NCI-H2107 treated with DMSO at 0.1 percent for 48 hours (cell line): ENCODE data around the gene PRKN.

Experiments used
- DNase-seq: peaks from one replicate; lab custom pipeline; 2025; ENCODE audit not compliant: unreplicated experiment; lab: John Stamatoyannopoulos, UW

PRKN gene

DNA sequence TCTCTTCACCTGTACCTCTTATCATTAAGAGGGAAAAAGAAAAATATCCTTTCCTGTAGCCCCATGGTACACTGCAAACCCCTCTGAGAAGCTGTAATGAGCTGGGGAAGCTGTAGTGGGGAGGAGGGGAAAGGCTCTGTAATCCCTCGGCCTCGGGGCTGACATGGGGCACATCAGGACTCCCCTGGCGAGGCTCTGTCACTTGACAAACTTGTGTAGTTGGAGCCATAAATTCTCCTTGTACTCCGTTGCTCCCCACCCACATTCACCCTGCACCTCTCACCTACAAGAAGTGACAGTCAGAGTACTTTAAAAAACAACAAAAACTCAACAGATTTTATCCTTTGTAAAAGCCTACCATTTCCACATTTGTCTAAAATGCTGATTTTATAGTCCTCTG, 978.0 kb downstream of the PRKN start:
- no peak for DNase-seq

DNA sequence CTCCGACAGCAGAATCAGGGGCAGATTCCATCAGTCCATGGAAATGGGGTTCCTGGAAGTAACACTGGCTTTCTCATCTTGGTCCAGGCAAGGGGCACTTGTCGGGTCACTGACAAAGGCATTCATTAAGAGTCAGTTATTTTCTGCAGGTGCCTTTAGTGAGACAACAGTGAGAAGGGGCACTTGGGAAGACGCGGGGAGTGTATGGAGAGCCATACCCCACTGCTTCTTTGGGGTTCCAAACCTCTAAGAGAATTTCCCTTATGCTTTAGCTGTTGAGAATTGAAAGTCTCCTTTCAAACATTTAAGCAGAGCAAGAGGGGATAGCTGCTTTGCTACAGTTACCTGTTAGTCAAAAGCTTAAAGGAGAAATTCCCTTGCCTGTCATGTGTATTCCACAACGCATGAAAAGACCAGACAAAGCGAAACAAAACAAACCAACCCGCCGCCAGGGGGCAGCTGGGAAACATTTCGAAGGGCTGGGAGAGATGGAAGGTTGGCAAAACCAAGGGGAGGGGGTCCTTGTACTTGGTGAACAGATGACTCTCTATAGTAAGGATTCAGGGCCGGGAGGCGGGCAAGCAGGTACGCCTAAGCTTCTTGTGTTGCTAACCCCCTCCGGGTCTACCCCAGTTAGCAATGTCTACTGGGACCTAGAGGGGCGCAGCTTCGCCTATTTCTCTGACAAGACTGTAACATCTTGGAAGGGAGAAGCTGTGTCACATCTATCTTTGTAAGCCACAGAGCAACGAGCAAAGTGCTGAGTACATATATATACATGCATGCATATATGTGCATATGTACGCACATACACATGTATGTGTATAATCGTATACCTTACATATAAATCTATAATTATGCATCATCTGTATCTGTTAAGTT, 978.8 kb downstream of the PRKN start:
- DNase-seq, result no peak

DNA sequence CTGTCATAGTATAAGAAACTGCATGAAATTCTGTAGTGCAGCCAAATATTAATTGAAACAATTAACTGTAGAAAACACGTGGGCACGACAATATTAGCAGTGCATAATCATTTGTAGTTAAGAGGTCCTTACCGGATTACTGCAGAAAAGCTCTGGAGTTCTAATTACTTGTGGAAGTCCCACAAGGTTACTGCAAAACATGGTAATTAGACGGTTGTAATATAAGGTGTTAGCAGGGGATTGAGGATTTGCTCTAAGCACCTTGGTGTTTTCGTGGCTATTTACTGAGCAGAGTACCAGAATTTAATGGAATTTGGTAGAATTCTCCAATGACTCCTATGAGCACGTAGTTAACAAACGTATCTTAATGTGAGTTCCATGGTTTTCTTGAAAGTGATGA, 980.1 kb downstream of the PRKN start:
- no peak for DNase-seq

- DNase-seq, result no peak
Measured at GRCh38 chr6:161745594-161746141, 981.9 kb downstream of the PRKN start.

GRCh38 chr6:161745128-161745527, 982.4 kb downstream of the PRKN start:
- DNase-seq, result no peak

DNA sequence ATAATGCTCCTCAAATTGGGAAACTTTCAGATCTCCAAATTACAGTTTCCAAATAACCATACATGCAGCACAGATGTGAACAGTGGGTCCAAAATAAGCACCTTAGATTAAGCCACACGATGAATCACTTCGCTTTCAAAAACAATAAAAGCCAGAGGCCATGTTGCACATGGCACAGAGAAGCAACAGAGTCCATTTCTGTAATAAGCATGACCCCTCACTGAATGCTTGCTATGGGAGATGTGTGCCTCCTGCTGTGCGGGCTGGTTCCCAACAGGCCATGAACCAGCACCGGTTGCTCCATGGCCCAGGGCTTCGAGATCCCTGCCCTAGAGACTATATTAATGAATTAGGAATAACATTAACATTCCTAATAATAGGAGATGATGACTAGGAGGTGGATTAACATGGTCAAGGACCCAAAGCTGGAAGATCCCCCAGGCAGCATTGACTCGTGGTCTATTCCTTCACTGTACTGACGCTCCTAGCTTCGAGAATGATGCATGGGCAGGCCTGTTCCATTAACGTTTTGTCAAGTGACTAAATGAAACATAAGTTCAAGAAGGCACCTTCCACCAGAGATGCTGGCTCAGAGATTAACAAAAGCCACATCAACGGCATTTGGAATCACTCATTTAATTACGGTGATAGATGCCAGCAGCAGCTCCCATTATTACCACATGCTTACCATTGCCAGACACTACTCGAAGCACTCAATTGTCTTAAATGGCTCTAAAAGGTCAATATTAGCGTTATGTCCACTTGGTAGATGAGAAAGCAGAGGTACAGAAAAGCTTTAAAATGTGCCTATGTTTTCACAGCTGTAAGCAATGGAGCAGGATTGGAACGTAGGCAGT, 983.1 kb downstream of the PRKN start:
- no peak for DNase-seq

DNA sequence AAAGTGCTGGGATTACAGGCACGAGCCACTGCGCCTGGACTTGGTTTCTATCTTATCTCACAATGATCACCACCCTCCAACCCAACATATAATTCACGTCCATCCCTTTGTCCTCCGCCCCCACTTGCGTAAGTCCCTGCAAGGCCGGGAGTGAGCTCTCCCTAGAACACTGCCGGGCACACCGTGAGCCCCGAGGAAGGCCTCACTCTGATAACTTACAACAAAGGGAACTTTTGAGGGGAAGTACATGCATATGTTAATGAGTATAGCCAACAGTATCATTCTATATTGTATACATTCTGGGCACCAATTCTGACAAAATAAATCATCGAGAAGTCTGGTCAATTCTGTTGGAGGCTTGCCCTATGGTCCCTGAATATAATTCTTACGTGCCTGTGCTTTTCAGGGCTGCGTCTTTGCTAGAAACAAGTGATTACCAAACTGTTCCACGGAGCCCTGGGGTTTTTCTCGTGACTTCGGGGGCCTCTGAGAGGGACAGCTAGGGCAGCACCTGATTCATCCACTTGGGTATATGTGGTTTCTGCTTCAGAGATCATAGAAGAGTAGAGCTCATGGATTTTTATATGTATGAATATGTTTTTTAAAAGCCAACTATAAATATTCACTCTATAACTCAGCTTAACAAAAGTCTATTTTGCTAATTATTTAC, 983.9 kb downstream of the PRKN start:
- no peak for DNase-seq

DNA sequence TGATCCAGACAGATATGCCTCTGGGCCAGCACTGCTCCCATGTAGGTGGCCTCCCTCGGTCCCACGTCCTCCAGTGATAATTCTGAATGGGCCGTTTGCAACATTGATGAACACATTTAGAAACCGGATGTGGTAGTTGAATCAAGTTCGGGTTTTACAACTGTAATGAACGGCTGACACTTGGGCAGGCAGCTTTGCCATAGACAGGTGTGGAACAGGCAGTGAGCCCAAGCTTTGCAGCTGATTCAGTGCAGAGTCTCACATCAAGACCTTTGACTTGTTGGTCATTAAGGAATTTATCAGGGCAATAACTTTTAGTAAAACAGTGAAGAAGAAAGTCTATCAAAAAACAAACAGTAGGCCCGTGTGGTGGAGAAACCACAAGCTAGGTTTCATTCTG, 987.1 kb downstream of the PRKN start:
- no peak for DNase-seq

GRCh38 chr6:161736781-161737292, 990.7 kb downstream of the PRKN start:
- DNase-seq, result peak; percentile 4

GRCh38 chr6:161736326-161736725, 991.2 kb downstream of the PRKN start:
- no peak for DNase-seq

GRCh38 chr6:161732594-161732993, 995.0 kb downstream of the PRKN start:
- DNase-seq, result no peak

- DNase-seq, result no peak
Measured at GRCh38 chr6:161727083-161727833, 1000.3 kb downstream of the PRKN start.

- DNase-seq, result no peak
Measured at GRCh38 chr6:161722394-161722793, 1005.2 kb downstream of the PRKN start.

GRCh38 chr6:161721511-161721910, 1006.1 kb downstream of the PRKN start:
- DNase-seq, result no peak

DNA sequence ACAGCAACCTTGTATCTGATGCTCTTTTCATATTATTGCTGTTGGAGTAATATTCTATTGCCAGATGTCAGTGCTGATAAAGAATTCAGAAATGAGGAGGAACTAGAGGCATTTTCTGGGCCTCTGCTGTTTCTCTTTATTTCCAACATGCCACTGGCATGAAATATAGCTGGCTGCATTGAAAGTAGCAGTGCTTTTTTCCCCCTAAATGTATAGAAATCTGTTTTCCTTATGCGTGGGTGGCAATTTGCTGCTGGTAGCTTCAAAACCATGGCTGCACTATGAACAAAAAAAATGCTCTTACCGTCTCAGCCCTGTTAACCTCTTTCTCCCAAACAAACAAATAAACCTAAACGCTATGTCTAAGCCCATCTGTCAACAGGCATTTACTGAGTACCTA, 1011.4 kb downstream of the PRKN start:
- DNase-seq, result no peak

DNA sequence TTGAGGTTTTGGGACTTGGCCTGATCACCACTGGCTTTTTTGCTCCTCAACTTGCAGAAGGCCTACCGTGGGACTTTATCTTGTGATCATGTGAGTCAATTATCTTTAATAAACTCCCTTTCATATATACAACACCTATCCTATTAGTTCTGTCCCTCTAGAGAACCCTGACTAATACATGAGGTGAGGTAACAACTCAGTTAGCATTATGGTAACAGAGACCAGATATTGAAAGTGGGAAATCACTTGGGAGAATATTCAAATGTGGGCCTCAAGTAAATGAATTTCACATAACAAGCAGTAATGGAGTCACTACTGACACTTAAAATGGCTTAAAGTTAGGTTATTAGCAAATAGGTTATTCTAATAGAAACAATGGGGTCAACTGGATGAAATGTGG, 1015.6 kb downstream of the PRKN start:
- DNase-seq, result no peak

DNA sequence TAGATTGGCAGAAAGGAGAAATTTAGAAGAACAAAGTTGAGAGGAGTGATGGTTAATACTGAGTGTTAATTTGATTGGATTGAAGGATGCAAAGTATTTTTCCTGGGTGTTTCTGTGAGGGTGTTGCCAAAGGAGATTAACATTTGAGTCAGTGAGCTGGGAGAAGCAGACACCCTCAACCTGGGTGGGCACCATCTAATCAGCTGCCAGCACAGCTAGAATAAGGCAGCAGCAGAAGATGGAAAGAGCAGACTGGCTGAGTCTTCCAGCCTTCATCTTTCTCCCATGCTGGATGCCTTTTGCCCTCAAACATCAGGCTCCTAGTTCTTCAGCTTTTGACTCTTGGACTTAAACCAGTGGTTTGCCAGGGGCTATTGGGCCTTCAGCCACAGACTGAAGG, 1016.1 kb downstream of the PRKN start:
- no peak for DNase-seq

- no peak for DNase-seq
Measured at GRCh38 chr6:161710698-161711097, 1016.9 kb downstream of the PRKN start.

DNA sequence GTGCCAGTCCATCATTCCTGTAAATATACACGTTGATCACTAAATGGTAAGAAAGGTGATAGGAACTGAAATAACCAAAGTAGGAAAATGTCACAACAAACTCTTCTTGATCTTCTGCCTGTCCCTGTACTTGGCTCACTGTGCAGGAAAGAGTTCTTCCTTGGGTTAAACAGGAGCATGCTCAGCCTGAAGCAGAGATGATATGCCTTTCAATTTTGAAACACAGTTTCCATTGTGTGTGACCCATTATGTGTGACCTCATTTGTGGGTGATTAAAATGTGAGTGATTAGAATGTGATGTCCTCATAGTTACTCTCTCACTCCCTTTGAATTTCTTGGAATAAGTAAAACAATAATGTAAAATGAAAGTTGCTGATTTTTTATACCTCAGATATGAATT, 1026.5 kb downstream of the PRKN start:
- no peak for DNase-seq

DNA sequence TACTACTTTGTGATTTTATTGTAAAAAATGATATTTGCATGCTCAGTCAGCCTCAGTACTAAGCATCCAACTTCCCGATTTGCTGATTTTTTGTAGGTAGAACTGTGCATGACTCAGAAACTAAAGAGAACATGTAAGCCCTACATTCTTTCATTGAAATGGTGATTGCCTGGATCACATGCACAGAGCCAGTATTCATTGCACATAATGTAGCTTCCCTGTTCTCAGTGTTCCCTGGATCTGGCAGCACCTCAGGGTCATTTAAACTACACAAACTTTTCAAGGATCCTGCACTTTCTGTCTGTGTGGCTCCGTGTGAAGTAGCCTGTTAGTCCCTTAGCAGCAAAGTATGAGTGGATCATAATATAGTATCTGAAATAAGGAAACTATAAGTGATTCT, 1030.8 kb downstream of the PRKN start:
- DNase-seq, result no peak
